Lung (tissue), 12 donors: Measurements from ENCODE around the gene GRK3. TPM values are rescaled to one million over a fixed set of nuclear protein-coding genes. Genes with fewer than 3 reads are reported as not detected.

Source experiments
- ATAC-seq: fragments of 200-7000 bp; cut with Tn5 transposase; one replicate; pipeline ENCODE4 v1.9.1; 2020; ENCODE audit warnings: moderate number of reproducible peaks; ENCODE audit not compliant: insufficient read depth, low FRiP score
- DNase-seq, 3 donors: peaks; one replicate each; pipeline ENCODE4 v3.0.0-alpha.2; 2013 to 2017
- H3K27ac ChIP-seq, 2 donors: one replicate each; pipeline ENCODE4 v1.5.1; 2013; ENCODE audit warnings: mild to moderate bottlenecking in 2 of 2, moderate library complexity in 2 of 2, control low read depth in 1 of 2, inconsistent platforms in 1 of 2, low read depth in 1 of 2, low read length in 1 of 2
- H3K27me3 ChIP-seq, 3 donors: one replicate each; pipeline ENCODE4 v1.5.1; 2013; ENCODE audit warnings: low read length in 2 of 3; ENCODE audit not compliant: control insufficient read depth in 3 of 3, insufficient read depth in 3 of 3
- H3K36me3 ChIP-seq, 4 donors: one replicate each; pipeline ENCODE4 v1.5.1; 2013; ENCODE audit warnings: low read length in 4 of 4, mild to moderate bottlenecking in 1 of 4, moderate library complexity in 1 of 4; ENCODE audit not compliant: control insufficient read depth in 4 of 4, insufficient read depth in 4 of 4
- H3K4me1 ChIP-seq, 5 donors: one replicate each; pipeline ENCODE4 v1.5.1; 2013; ENCODE audit warnings: low read length in 5 of 5, mild to moderate bottlenecking in 2 of 5, moderate library complexity in 1 of 5; ENCODE audit not compliant: control insufficient read depth in 5 of 5, insufficient read depth in 5 of 5
- H3K4me3 ChIP-seq: one replicate; pipeline ENCODE4 v1.5.1; 2013; ENCODE audit warnings: mild to moderate bottlenecking, control low read depth, moderate library complexity
- H3K9ac ChIP-seq, 2 donors: one replicate each; pipeline ENCODE4 v1.5.1; 2013; ENCODE audit warnings: low read length in 2 of 2, control low read depth in 1 of 2; ENCODE audit not compliant: insufficient read depth in 1 of 2
- H3K9me3 ChIP-seq, 4 donors: one replicate each; pipeline ENCODE4 v1.5.1; 2013; ENCODE audit warnings: low read length in 3 of 4, mild to moderate bottlenecking in 1 of 4, moderate library complexity in 1 of 4; ENCODE audit not compliant: control insufficient read depth in 4 of 4, insufficient read depth in 3 of 4
- CTCF ChIP-seq: IDR thresholded peaks from 2 replicates; pipeline ENCODE4 v1.5.1; 2012; ENCODE audit warnings: mild to moderate bottlenecking; ENCODE audit errors: control extremely low read depth, extremely low read depth
- WGBS, 2 donors: extraction: QIAGEN DNeasy Blood & Tissue Kit; methylation state at CpG; one replicate each; pipeline ENCODE4 v1.1.7; 2013; 5-methylcytosine and 5-hydroxymethylcytosine counted together
- polyA plus RNA-seq, 2 donors: library from polyadenylated mRNA; stranded (reverse); fragments of 200-250 nt; gene quantifications; one replicate each; pipeline ENCODE4 v1.2.1, GENCODE V29; 2013
- total RNA-seq, 2 donors: library from RNA; depleted of rRNA in 1 of 2; stranded (reverse); fragments of >200 nt in 1 of 2; gene quantifications; one replicate each; pipeline ENCODE4 v1.2.1, GENCODE V29; 2014 to 2021
- donor health status: control.
- donor health status: control.
- donor health status: Bipolar disorder and iron deficiency.
- donor health status: healthy.
- donor health status: DM: yes; HTN: yes; CAD: no.

The GRK3 gene
- total and polyA plus RNA-seq, 4 donors, result 5.0 to 27.3 (median 18.0) TPM

- no peak for TF ChIP-seq CTCF
- H3K4me3 ChIP-seq, result no peak overlapping the region
- H3K9me3 ChIP-seq, result no peaks in the 10 kb centered on the region
- DNase-seq (peak; percentile 31 to 65 (median 62)), ATAC-seq (peak; percentile 16)
- peak overlapping the region in 1 of 2 donors; percentile 61 for H3K9ac ChIP-seq
- H3K27ac ChIP-seq, result peak overlapping the region in 1 of 2 donors; percentile 41
- H3K36me3 ChIP-seq, result no peaks in the 10 kb centered on the region
- no peaks in the 10 kb centered on the region for H3K27me3 ChIP-seq
- peaks cover 0 to 38% (median 6%) of the 10 kb centered on the region in 5 donors for H3K4me1 ChIP-seq
- WGBS, 2 donors, result 1 to 2% methylated on average over 21 of the region's 21 CpGs
Measured at GRCh38 chr22:25563761-25564319, 635 bp upstream of the GRK3 start.

- Histone ChIP-seq H3K27ac (peak overlapping the region in 1 of 2 donors; percentile 76), H3K4me1 (peaks cover 2 to 43% (median 6%) of the 10 kb centered on the region in 5 donors), H3K4me3 (peak overlapping the region; percentile 61), H3K9ac (peak overlapping the region in 1 of 2 donors; percentile 84), H3K36me3 (no peaks in the 10 kb centered on the region), H3K27me3 (no peaks in the 10 kb centered on the region), H3K9me3 (no peaks in the 10 kb centered on the region)
- DNase-seq (peak; percentile 48 to 72 (median 50)), ATAC-seq (peak; percentile 13)
- TF ChIP-seq CTCF, result no peak
- WGBS, 2 donors, result 0 to 1% methylated on average over 37 to 61 of the region's 61 CpGs
Measured at GRCh38 chr22:25564979-25565677, 653 bp downstream of the GRK3 start.

DNA sequence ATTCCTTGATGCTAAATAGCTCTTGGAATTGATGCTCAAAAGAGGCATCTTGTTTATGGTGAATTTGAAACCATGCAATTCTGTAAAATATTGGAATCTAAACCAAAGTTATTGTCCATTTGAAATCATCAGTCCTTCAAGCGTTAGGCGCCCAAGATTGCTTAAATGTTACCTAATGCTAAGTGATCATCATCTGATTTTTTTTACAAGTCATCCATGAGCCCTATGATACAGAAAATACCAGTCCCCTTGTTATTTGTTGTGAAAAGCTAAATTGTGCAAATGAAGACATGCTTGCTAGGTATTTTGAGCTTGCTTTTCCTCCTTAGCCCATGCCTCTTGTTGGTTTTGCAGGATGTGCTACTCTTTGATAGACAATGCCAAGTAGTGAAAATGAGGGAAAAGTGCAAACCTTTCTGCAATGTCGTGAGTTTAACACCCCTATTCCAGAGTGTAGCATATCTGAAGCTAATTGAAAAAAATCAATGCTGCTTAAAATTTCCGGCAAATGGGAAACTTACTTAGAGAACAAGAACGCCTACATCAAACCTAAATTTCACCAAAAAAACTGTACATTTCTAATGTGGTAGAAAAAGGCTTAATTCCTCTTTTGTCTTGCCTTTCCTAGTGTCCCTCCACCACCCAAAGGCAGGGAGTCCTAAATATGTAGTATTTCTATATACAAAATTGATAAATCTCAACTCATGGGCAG is 1.9 kb downstream of the GRK3 start:
- peaks cover 2 to 43% (median 6%) of the 10 kb centered on the region in 5 donors for H3K4me1 ChIP-seq

More for the DNA sequence above, 1.9 kb downstream of the GRK3 start:
- no peak for TF ChIP-seq CTCF
- WGBS, 2 donors, result 37 to 55% methylated on average over 5 of the region's 5 CpGs
- H3K4me3 ChIP-seq, result no peak overlapping the region
- ATAC-seq (no peak), DNase-seq (no peak)
- no peak overlapping the region for H3K27ac ChIP-seq
- no peaks in the 10 kb centered on the region for H3K27me3 ChIP-seq
- peak overlapping the region in 1 of 2 donors; percentile 84 for H3K9ac ChIP-seq
- no peaks in the 10 kb centered on the region for H3K36me3 ChIP-seq
- H3K9me3 ChIP-seq, result no peaks in the 10 kb centered on the region
